ENCODE results near the gene C2orf49. TPM values are rescaled to one million over a fixed set of nuclear protein-coding genes. Genes with fewer than 3 reads are reported as not detected.

Gene C2orf49
- total RNA-seq, 1 experiment from 2014 or later: 20.0 TPM

DNA sequence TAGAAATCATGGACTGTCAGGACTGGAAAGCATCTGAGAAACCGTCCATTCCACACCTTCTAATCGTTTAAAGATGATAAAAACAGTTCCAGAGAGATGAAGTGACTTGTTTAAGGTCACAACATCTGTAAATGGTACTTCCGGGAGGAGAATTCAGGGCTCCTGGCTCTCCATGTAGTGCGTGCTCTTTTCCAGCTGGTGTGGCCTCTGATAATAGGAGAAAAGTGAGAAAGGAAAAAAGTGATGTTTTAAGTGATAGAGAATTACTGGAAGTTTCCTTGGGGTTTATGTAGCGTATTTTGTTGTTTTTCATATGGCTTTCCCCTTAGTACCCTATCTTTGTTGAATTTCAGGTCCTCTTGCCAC, 663 bp downstream of the C2orf49 start:
- in situ Hi-C loops (cut with HindIII; ENCODE audit: low pct_unique_long_range_greater_than_20kb, low sequenced_read_pairs) (no loop called here), intact Hi-C loops (cut with micrococcal nuclease; ENCODE audit: unreplicated experiment) (no loop called here)
- ATAC-seq (peak; percentile 42), DNase-seq (ENCODE audit: low read depth, low spot score) (no peak)
- POLR2A ChIA-PET: no interaction called here
- Histone ChIP-seq H3K4me3 (ENCODE audit: low read depth in 2 of 2, low read length in 2 of 2) (peak overlapping the region; percentile 99 to 100), H3K27ac (ENCODE audit: low read length) (peak overlapping the region; percentile 99), H3K9me3 (ENCODE audit: control insufficient read depth, insufficient read depth, low read depth, low read length) (no peaks in the 10 kb centered on the region), H3K36me3 (ENCODE audit: control insufficient read depth, insufficient read depth, low read length) (peaks cover 36% of the 10 kb centered on the region), H3K4me1 (ENCODE audit: control insufficient read depth, insufficient read depth, low read length) (peaks cover 11% of the 10 kb centered on the region), H3K27me3 (ENCODE audit: control insufficient read depth, insufficient read depth, low read length) (no peaks in the 10 kb centered on the region)
- CTCF ChIA-PET: no interaction called here
- BruUV-seq (replicated peaks): no TSS peak
- TF ChIP-seq, protein P1, sequence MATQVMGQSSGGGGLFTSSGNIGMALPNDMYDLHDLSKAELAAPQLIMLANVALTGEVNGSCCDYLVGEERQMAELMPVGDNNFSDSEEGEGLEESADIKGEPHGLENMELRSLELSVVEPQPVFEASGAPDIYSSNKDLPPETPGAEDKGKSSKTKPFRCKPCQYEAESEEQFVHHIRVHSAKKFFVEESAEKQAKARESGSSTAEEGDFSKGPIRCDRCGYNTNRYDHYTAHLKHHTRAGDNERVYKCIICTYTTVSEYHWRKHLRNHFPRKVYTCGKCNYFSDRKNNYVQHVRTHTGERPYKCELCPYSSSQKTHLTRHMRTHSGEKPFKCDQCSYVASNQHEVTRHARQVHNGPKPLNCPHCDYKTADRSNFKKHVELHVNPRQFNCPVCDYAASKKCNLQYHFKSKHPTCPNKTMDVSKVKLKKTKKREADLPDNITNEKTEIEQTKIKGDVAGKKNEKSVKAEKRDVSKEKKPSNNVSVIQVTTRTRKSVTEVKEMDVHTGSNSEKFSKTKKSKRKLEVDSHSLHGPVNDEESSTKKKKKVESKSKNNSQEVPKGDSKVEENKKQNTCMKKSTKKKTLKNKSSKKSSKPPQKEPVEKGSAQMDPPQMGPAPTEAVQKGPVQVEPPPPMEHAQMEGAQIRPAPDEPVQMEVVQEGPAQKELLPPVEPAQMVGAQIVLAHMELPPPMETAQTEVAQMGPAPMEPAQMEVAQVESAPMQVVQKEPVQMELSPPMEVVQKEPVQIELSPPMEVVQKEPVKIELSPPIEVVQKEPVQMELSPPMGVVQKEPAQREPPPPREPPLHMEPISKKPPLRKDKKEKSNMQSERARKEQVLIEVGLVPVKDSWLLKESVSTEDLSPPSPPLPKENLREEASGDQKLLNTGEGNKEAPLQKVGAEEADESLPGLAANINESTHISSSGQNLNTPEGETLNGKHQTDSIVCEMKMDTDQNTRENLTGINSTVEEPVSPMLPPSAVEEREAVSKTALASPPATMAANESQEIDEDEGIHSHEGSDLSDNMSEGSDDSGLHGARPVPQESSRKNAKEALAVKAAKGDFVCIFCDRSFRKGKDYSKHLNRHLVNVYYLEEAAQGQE (IDR thresholded peaks at IDR 0.05; ENCODE audit: insufficient read depth in 1 of 2, low read depth in 2 of 2, low read length in 1 of 2): no peak
- TF ChIP-seq, protein P2, sequence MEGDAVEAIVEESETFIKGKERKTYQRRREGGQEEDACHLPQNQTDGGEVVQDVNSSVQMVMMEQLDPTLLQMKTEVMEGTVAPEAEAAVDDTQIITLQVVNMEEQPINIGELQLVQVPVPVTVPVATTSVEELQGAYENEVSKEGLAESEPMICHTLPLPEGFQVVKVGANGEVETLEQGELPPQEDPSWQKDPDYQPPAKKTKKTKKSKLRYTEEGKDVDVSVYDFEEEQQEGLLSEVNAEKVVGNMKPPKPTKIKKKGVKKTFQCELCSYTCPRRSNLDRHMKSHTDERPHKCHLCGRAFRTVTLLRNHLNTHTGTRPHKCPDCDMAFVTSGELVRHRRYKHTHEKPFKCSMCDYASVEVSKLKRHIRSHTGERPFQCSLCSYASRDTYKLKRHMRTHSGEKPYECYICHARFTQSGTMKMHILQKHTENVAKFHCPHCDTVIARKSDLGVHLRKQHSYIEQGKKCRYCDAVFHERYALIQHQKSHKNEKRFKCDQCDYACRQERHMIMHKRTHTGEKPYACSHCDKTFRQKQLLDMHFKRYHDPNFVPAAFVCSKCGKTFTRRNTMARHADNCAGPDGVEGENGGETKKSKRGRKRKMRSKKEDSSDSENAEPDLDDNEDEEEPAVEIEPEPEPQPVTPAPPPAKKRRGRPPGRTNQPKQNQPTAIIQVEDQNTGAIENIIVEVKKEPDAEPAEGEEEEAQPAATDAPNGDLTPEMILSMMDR (IDR thresholded peaks at IDR 0.05): no peak
- TF ChIP-seq POLR2AphosphoS5 (IDR thresholded peaks at IDR 0.05; ENCODE audit: low read depth, low read length): no peak
- TF ChIP-seq TCF7L2 (IDR thresholded peaks at IDR 0.05; ENCODE audit: low read depth, low read length): no peak
- TF ChIP-seq SIN3A (IDR thresholded peaks at IDR 0.05; ENCODE audit: borderline replicate concordance, insufficient read depth, low read depth, low read length): no peak

DNA sequence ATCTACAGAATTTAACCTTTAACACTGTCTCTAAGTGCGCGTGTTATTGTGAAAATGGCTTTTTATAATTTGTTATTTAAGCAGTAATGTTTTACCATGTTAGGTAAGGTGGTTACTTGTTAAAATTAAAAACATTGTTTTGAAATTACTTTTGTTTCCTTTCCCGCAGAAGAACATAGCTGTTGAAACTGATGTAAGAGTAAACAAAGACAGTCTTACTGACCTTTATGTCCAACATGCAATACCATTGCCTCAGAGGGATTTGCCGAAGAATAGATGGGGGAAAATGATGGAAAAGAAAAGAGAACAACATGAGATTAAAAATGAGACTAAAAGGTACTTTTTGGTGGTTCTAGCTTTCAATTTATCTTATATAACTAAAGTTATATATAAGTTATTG, 2.1 kb downstream of the C2orf49 start:
- intact Hi-C loops (cut with micrococcal nuclease; ENCODE audit: unreplicated experiment): no loop called here
- Histone ChIP-seq H3K4me1 (ENCODE audit: control insufficient read depth, insufficient read depth, low read length) (peaks cover 13% of the 10 kb centered on the region), H3K27ac (ENCODE audit: low read length) (peak overlapping the region; percentile 99; the same call in 1 of the 2 replicates), H3K36me3 (ENCODE audit: control insufficient read depth, insufficient read depth, low read length) (peaks cover 46% of the 10 kb centered on the region), H3K4me3 (ENCODE audit: low read depth in 2 of 2, low read length in 2 of 2) (peak overlapping the region; percentile 99 to 100; a peak in 3 of 4 replicates), H3K27me3 (ENCODE audit: control insufficient read depth, insufficient read depth, low read length) (no peaks in the 10 kb centered on the region), H3K9me3 (ENCODE audit: control insufficient read depth, insufficient read depth, low read depth, low read length) (no peaks in the 10 kb centered on the region)
- ATAC-seq (no peak), DNase-seq (ENCODE audit: low read depth, low spot score) (no peak)
- BruUV-seq (replicated peaks): no TSS peak
- ChIA-PET CTCF (no interaction called here), POLR2A (no interaction called here)
- TF ChIP-seq SIN3A (IDR thresholded peaks at IDR 0.05; ENCODE audit: borderline replicate concordance, insufficient read depth, low read depth, low read length) (no peak), TCF7L2 (IDR thresholded peaks at IDR 0.05; ENCODE audit: low read depth, low read length) (no peak), POLR2AphosphoS5 (IDR thresholded peaks at IDR 0.05; ENCODE audit: low read depth, low read length) (no peak)
- TF ChIP-seq, protein P1 (IDR thresholded peaks at IDR 0.05; ENCODE audit: insufficient read depth in 1 of 2, low read depth in 2 of 2, low read length in 1 of 2): no peak
- TF ChIP-seq, protein P2 (IDR thresholded peaks at IDR 0.05): no peak
- in situ Hi-C loops (cut with HindIII; ENCODE audit: low pct_unique_long_range_greater_than_20kb, low sequenced_read_pairs): no loop called here

All from Panc1 (cell line).